Ectodermal cell (in vitro differentiated cells): ENCODE results near the gene AMOTL2.

Source experiments
- H3K27ac ChIP-seq: 2 replicates; pipeline ENCODE4 v1.7.0; 2013; ENCODE audit warnings: mild to moderate bottlenecking, low read depth, low read length; ENCODE audit not compliant: insufficient read depth, poor library complexity, severe bottlenecking
- H3K27me3 ChIP-seq: 2 replicates; pipeline ENCODE4 v1.7.0; 2013; ENCODE audit warnings: mild to moderate bottlenecking, low read length; ENCODE audit not compliant: insufficient read depth, control insufficient read depth, poor library complexity, severe bottlenecking
- H3K36me3 ChIP-seq: one replicate; pipeline ENCODE4 v1.7.0; 2013; ENCODE audit warnings: low read length; ENCODE audit not compliant: control insufficient read depth, insufficient read depth
- H3K4me1 ChIP-seq: one replicate; pipeline ENCODE4 v1.7.0; 2013; ENCODE audit warnings: low read length; ENCODE audit not compliant: control insufficient read depth, insufficient read depth
- H3K4me3 ChIP-seq: 2 replicates; pipeline ENCODE4 v1.7.0; 2013; ENCODE audit warnings: low read depth, low read length, control low read depth; ENCODE audit not compliant: insufficient read depth
- H3K9me3 ChIP-seq: 2 replicates; pipeline ENCODE4 v1.7.0; 2013; ENCODE audit warnings: mild to moderate bottlenecking, low read length, moderate library complexity; ENCODE audit not compliant: control insufficient read depth
- WGBS, 2 experiments: methylation state at CpG; one replicate each; pipeline ENCODE4 v1.1.7; 2013; ENCODE audit warnings: missing lambda C conversion rate in 2 of 2; 5-methylcytosine and 5-hydroxymethylcytosine counted together

AMOTL2 gene

DNA sequence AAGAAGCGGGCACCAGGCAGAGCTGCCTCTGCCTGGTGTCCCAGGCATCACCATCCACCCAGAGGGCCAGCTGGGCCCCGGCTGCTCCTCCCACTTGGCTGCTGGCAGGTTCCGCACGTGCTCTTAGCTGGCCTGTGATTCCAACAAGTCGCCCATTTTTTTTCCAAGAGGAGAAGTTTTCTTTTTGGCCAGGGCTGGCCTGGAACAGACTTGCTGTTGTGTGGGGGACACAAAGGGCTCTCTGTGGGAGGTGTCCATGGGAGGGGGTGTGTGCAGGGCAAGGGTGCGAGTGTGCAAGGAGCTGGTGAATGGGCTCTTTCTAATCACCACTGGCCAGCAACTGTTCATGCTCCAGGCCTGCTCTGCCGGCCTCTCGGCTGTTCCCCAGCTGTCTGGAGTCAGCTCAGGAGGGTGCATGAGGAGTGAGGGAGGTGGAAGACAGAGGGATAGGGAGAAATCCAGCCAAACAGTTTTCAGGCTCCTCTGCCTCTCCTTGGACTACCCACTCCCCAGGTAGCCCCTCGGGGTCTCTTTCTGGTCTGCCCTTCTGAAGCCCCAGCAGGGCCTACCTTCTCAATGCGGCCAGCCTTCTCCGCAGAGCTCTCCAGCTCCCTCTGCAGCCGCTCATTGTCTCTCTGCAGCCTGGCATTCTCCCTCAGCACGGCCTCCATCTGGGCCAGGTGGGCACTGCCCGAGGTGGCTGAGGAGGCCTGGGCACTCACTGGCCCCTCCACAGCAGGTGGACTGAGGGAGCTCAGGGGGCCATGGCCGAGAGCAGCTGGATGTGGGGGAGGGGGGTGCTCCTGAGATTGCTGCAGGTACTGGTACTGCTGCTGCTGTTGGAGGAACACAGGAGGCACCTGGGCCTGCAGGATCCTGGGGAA is 7.1 kb downstream of the AMOTL2 start:
- peaks cover 73% of the 10 kb centered on the region for H3K36me3 ChIP-seq
- no peak overlapping the region for H3K27ac ChIP-seq
- 89% methylated on average over 15 of the region's 15 CpGs for WGBS, 2 experiments
- no peaks in the 10 kb centered on the region for H3K9me3 ChIP-seq
- H3K4me1 ChIP-seq, result peaks cover 80% of the 10 kb centered on the region
- H3K27me3 ChIP-seq, result no peaks in the 10 kb centered on the region
- H3K4me3 ChIP-seq, result no peak overlapping the region

DNA sequence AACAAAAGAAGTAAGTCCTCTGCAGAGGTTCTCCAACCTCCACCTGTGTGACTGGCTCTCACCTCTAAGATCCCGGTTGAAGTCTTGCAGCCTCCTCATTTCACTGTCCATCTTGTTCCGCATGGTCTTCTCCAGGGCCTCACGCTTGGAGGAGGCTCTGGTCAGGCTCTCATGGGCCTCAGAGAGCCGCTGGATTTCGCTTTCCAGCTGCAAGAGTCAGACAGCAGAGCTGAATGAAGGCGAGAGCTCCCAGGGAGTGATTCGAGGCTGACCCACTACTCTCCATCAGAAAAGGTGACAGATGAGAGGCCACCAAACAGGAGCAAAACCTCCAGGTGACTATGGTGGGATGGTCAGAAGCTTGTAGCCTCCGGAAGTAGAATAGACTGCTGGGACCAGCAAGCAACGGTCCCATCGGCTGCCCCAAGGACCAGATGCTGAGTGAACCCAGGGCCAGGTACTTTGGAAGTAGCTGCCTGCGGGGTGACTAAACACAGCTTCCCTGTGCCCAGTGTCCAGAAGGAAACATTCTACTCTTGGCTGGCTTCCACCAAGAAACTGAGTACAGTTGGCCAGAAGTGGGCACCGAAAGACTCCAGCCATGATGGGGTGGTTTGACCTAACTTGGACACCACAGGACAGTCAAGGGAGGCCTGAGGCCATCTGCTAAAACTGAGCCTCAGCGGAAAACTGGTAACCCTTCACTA is 7.9 kb downstream of the AMOTL2 start:
- peaks cover 81% of the 10 kb centered on the region for H3K36me3 ChIP-seq
- 95 to 97% methylated on average over 13 of the region's 13 CpGs for WGBS, 2 experiments
- no peak overlapping the region for H3K4me3 ChIP-seq

DNA sequence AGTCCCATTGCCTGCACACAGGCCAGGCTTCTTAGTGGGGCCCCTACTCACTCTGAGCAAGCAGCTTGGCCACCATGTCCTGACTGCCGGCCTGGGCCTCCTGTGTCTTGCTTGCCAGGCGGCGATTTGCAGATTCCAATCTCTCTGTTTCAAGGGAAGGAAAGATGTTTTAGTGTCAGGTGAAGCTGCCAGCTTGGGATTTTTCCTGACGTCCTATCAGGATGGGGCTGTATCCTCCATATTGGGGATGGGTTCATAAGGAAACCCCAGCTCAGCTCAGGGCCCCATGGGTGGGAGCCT is 8.5 kb downstream of the AMOTL2 start:
- 92 to 95% methylated on average over 4 of the region's 4 CpGs for WGBS, 2 experiments
- Histone ChIP-seq H3K36me3 (peaks cover 82% of the 10 kb centered on the region), H3K27ac (no peak overlapping the region)

More for the DNA sequence above, 7.9 kb downstream of the AMOTL2 start:
- peaks cover 72% of the 10 kb centered on the region for H3K4me1 ChIP-seq
- H3K27me3 ChIP-seq, result no peaks in the 10 kb centered on the region
- H3K27ac ChIP-seq, result no peak overlapping the region
- H3K9me3 ChIP-seq, result no peaks in the 10 kb centered on the region

DNA sequence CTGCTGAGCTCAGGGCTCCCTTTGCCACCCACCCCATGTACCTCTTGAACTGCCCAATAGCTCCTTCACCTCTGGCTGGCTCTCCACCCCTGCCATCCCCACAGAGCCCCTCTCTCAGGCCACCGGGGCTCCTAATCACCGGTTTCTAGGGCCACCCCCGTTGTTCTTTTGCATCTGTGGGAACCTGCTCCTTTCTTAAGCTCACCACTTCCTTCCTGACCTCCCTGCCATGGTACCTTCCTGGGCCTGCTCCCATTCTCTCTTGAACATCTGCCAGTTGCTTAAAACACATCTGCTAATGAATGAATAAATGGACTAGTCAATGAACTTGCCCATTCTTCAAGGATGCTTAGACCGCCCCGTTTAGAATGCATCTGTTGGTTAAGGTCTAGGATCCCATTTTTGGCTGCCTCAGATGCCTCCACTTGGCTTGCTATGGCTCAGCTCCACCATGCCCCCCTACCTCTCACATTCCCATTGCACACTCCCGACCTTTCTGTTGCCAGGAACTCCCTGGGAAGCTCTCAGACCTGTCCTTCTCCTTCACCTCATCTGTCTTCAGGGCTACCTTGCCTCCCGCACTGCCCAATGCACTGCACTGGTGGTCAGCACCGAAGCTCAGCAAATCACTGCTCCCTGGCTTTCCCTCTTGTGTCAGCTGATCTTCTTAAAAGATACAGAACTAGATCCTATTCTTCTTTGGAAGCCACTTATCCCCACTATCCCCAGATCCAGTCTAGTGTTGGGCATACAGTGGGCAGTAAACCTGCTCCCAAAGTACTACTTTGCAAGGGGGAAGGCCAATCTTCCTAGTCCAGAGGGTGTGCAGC is 9.1 kb downstream of the AMOTL2 start:
- H3K4me1 ChIP-seq, result peaks cover 61% of the 10 kb centered on the region
- H3K4me3 ChIP-seq, result no peak overlapping the region
- peak overlapping the region; percentile 87 for H3K27ac ChIP-seq
- peaks cover 82% of the 10 kb centered on the region for H3K36me3 ChIP-seq
- no peaks in the 10 kb centered on the region for H3K9me3 ChIP-seq
- no peaks in the 10 kb centered on the region for H3K27me3 ChIP-seq
- 72% methylated on average over 8 of the region's 8 CpGs for WGBS, 2 experiments

More for the DNA sequence above, 8.5 kb downstream of the AMOTL2 start:
- Histone ChIP-seq H3K4me3 (no peak overlapping the region), H3K4me1 (peaks cover 66% of the 10 kb centered on the region), H3K27me3 (no peaks in the 10 kb centered on the region), H3K9me3 (no peaks in the 10 kb centered on the region)

DNA sequence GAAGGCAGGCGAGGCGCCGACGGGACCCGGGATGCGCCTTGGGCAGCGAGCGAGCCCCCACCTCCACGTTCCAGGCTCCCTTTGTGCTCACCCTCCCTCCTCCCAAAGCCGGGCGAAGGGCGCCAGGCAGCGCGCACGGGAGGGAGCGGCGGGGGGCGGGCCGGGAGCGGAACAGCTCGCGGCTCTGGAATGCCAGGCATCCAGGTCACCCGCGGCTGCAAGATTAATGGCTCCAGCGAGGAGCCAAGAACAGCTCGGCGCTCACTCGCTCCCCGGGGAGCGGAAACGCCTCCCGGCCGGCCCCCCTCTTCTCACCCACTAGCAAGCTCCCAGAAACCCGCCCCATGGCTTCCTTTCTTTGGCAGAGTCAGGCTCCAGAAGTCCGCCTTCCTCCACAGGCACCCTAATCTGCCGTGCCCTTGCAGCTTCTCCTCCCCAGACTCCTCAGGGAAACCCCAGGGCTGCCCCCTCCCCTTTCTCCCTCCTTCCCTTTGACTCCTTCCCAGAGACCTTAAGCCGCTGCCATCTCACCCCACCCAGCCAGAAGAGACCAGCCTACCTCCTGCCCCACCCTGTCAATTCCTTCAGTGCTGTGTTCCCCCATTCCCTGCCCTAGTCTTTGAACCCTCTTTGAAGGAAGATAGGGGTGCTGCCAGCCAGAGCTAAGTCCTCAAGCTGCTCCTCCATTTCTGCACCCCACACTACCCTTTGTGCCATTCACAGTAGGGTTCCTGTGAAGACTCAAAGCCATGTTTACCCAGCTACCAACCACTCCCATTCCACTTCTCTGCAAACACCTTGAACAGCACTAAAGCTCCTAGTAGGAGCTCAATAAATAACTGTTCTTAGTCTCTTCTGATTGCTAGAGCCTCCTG is 9.9 kb downstream of the AMOTL2 start:
- H3K4me1 ChIP-seq, result peaks cover 61% of the 10 kb centered on the region
- no peaks in the 10 kb centered on the region for H3K27me3 ChIP-seq
- H3K9me3 ChIP-seq, result no peaks in the 10 kb centered on the region
- peak overlapping the region; percentile 7 for H3K4me3 ChIP-seq
- H3K36me3 ChIP-seq, result peaks cover 81% of the 10 kb centered on the region
- peak overlapping the region; percentile 93 for H3K27ac ChIP-seq
- WGBS, 2 experiments, result 1 to 3% methylated on average over 37 of the region's 37 CpGs

DNA sequence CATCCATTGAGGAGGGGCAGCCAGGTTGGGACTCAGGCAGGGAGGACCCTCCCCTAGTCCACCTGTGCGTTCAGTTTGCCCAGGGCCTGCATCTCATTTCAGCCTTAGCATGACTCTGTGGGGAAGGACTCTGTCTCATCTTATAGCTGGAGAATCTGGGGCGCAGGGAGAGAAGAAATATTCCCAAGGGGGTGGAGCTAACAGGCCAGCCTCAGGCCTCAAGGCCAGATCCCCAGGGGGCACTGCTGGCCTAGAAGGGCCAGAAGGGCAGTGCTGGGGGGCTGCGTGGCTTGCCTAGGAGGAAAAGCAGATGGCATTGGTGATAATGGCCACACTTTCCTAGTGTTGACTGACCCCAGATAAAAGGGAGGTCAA is 10.9 kb downstream of the AMOTL2 start:
- no peak overlapping the region for H3K4me3 ChIP-seq
- H3K27me3 ChIP-seq, result no peaks in the 10 kb centered on the region
- peaks cover 60% of the 10 kb centered on the region for H3K4me1 ChIP-seq
- H3K9me3 ChIP-seq, result no peaks in the 10 kb centered on the region
- 84 to 85% methylated on average over 3 of the region's 3 CpGs for WGBS, 2 experiments
- peak overlapping the region; percentile 93 for H3K27ac ChIP-seq
- H3K36me3 ChIP-seq, result peaks cover 80% of the 10 kb centered on the region

DNA sequence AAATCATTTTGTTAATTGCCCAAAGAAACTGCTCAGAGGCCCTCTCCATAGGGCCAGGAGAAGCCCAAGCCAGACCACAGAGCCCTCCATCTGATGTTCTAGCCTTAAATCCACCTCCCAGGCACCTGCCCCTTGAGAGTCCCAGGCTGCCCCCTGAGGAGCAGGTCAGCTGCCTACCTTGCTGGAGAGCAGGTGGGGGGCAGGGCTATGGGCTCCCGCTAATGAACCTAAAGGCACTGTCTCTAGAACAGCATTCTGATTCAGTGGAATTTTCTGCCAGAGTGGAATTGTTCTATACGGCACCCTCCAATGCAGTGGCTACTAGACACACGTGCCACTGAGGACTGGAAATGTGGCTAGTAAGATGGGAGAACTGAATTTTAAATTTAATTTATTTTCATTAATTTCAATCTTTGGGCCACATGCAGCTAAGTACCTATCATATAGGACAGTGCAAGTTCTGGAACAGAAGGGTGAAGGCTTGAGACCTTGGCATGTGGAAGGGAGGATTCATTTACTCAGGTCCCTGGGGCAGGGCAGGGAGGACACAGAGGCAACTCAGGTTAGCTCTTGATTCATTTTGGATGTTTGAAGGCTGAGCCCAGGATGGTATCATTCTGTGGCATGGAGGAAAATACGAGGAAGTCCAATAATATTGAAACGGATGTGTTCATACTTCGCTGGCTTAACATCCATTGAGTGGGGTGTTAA is 11.4 kb downstream of the AMOTL2 start:
- H3K4me3 ChIP-seq, result no peak overlapping the region
- H3K4me1 ChIP-seq, result peaks cover 64% of the 10 kb centered on the region
- no peak overlapping the region for H3K27ac ChIP-seq
- H3K9me3 ChIP-seq, result no peaks in the 10 kb centered on the region
- H3K27me3 ChIP-seq, result no peaks in the 10 kb centered on the region
- H3K36me3 ChIP-seq, result peaks cover 80% of the 10 kb centered on the region
- WGBS, 2 experiments, result 96 to 98% methylated on average over 6 of the region's 6 CpGs

DNA sequence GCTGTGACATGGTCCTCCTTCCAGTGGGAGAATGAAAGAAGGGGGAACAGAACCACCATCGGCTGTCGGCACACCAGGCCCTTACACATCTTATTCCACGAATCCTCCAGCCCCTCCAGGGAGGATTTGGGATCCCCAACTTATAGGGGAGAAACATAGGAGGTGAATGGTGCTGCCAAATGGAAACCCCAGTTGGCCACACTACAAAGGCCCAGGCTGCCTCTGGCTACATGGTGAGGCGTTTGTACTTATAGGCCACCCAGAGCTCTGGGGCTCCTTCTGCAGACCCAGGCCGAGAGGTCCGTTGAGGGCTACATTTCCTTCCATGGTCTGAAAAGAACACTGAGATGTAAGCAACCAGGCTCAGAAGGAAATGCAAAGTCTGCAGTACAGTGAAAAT is 12.0 kb downstream of the AMOTL2 start:
- WGBS, 2 experiments, result 90 to 95% methylated on average over 6 of the region's 6 CpGs
- H3K9me3 ChIP-seq, result no peaks in the 10 kb centered on the region
- no peaks in the 10 kb centered on the region for H3K27me3 ChIP-seq
- H3K36me3 ChIP-seq, result peaks cover 81% of the 10 kb centered on the region
- no peak overlapping the region for H3K4me3 ChIP-seq
- H3K4me1 ChIP-seq, result peaks cover 64% of the 10 kb centered on the region
- H3K27ac ChIP-seq, result no peak overlapping the region

DNA sequence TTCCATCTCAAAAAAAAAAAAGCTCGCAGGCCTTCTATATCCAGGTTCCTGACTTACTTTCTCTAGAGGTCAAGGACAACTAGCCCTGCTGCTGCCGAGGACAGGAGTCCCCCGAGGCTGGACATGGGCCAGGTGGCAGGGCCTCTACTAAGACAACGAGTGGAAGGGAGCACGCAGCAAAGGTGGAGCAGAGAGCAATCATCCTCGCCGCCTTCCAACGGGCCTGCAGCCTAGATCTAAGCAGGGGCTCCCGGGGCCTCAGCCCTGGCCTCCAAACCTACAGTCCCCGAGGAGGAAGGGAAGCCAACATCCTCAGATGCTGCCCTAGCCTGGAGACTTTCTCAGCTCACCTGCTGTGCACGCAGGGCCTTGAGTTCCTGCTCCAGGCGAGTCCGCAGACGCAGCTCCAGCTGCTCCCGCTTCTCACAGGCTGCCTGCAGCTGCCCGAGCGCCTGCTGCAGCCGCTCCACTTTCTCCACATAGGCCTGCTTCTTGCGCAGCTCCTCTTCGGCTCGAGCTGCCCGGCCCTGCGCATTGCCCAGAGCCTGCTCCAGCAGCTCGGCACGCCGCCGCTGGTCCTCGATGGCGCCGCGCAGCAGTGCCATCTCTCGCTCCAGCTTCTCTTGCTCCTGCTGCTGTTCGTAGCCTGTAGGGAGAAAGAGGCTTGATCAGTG is 12.9 kb downstream of the AMOTL2 start:
- no peak overlapping the region for H3K27ac ChIP-seq
- H3K36me3 ChIP-seq, result peaks cover 81% of the 10 kb centered on the region
- H3K9me3 ChIP-seq, result no peaks in the 10 kb centered on the region
- H3K4me1 ChIP-seq, result peaks cover 61% of the 10 kb centered on the region
- no peaks in the 10 kb centered on the region for H3K27me3 ChIP-seq
- 95 to 96% methylated on average over 33 of the region's 33 CpGs for WGBS, 2 experiments
- no peak overlapping the region for H3K4me3 ChIP-seq
